MM.1S (cell line): ENCODE results near the gene CACNA1D.

Experiments used
- EZH2 ChIP-seq: fragments of 300-600 bp; sonication (generic); optimal IDR thresholded peaks from 2 replicates; pipeline ENCODE3; 2017; ENCODE audit warnings: low read depth, mild to moderate bottlenecking, antibody characterized with exemption, low read length, mixed read lengths
- TF ChIP-seq, protein P1 (sequence below): fragments of 300-600 bp; sonication (generic); IDR thresholded peaks from 2 replicates; pipeline ENCODE4 v1.5.1; 2016; ENCODE audit warnings: antibody characterized with exemption, low read length, mixed read lengths

GRCh38 chr3:53506110-53506762, 11.8 kb downstream of the CACNA1D start:
- TF ChIP-seq, protein P1, sequence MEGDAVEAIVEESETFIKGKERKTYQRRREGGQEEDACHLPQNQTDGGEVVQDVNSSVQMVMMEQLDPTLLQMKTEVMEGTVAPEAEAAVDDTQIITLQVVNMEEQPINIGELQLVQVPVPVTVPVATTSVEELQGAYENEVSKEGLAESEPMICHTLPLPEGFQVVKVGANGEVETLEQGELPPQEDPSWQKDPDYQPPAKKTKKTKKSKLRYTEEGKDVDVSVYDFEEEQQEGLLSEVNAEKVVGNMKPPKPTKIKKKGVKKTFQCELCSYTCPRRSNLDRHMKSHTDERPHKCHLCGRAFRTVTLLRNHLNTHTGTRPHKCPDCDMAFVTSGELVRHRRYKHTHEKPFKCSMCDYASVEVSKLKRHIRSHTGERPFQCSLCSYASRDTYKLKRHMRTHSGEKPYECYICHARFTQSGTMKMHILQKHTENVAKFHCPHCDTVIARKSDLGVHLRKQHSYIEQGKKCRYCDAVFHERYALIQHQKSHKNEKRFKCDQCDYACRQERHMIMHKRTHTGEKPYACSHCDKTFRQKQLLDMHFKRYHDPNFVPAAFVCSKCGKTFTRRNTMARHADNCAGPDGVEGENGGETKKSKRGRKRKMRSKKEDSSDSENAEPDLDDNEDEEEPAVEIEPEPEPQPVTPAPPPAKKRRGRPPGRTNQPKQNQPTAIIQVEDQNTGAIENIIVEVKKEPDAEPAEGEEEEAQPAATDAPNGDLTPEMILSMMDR, result no peak
- no peak for TF ChIP-seq EZH2
